Stimulated activated CD8-positive, alpha-beta memory T cell treated with anti-CD3 and anti-CD28 coated beads, Interleukin-15, amount 100 ng/mL, for 4 hours (primary cell): ENCODE data around the gene PTCH2.
"Not testable (repeated sequence)": the region's sequence is repeated elsewhere in the genome, so short reads cannot be mapped to it uniquely, and the experiment has no call there.

Experiments used
- DNase-seq, 2 donors: peaks; one replicate each; pipeline ENCODE4 v3.0.0-alpha.2; 2020; ENCODE audit warnings: low read depth in 2 of 2

PTCH2 gene

GRCh38 chr1:44819196-44819607, 23.9 kb downstream of the PTCH2 start:
- DNase-seq, result no peak

GRCh38 chr1:44817771-44818495, 25.1 kb downstream of the PTCH2 start:
- DNase-seq, result no peak

- no peak for DNase-seq
Measured at GRCh38 chr1:44817307-44817706, 25.7 kb downstream of the PTCH2 start.

GRCh38 chr1:44815926-44816325, 27.1 kb downstream of the PTCH2 start:
- DNase-seq, result not testable (repeated sequence)

GRCh38 chr1:44812822-44813543, 30.1 kb downstream of the PTCH2 start:
- DNase-seq, result no peak

- DNase-seq, result no peak
Measured at GRCh38 chr1:44811234-44811633, 31.8 kb downstream of the PTCH2 start.

GRCh38 chr1:44810762-44811105, 32.3 kb downstream of the PTCH2 start:
- not testable (repeated sequence) for DNase-seq

GRCh38 chr1:44810101-44810761, 32.8 kb downstream of the PTCH2 start:
- DNase-seq, result no peak

GRCh38 chr1:44808938-44809917, 33.8 kb downstream of the PTCH2 start:
- peak; percentile 70 to 87 for DNase-seq

- peak; percentile 57 to 71 for DNase-seq
Measured at GRCh38 chr1:44808063-44808937, 34.8 kb downstream of the PTCH2 start, which contains the start of gene BTBD19. TSS of gene BTBD19 (plus strand) at chr1:44808523. CDS start at chr1:44808821, 298 bp downstream.

- DNase-seq, result peak; percentile 71 to 86
Measured at GRCh38 chr1:44807364-44808062, 35.5 kb downstream of the PTCH2 start.

GRCh38 chr1:44806704-44807363, 36.2 kb downstream of the PTCH2 start, which contains the start of gene DYNLT4:
TSS of gene DYNLT4 (minus strand) at chr1:44807351. CDS start at chr1:44806668, 683 bp downstream.
- DNase-seq, result no peak

GRCh38 chr1:44806025-44806703, 36.9 kb downstream of the PTCH2 start:
- no peak for DNase-seq

- no peak for DNase-seq
Measured at GRCh38 chr1:44805311-44806024, 37.6 kb downstream of the PTCH2 start.

GRCh38 chr1:44803312-44804095, 39.5 kb downstream of the PTCH2 start:
- no peak for DNase-seq

- DNase-seq, result no peak
Measured at GRCh38 chr1:44803062-44803311, 40.1 kb downstream of the PTCH2 start.

- DNase-seq, result no peak
Measured at GRCh38 chr1:44802306-44803061, 40.6 kb downstream of the PTCH2 start.
